K562 treated with DMSO at 1 percent for 48 hours (cell line): ENCODE results near the gene ATL2. TPM values are rescaled to one million over a fixed set of nuclear protein-coding genes. Genes with fewer than 3 reads are reported as not detected.

Experiments used
- total RNA-seq: library from RNA; unstranded; fragments of 300-600 nt; gene quantifications from 2 replicates; pipeline ENCODE4 v1.2.3, GENCODE V29; 2022; ENCODE audit warnings: low replicate concordance; ENCODE audit errors: extremely low read depth

Gene ATL2
- total RNA-seq = not detected in 2 replicates

GRCh38 chr2:38377050-38377828 lies at the start of gene ATL2:
TSS of gene ATL2 (minus strand) at chr2:38377273. CDS start at chr2:38377260, 13 bp downstream.

Other genes with a start within 250 kb of the ATL2 start
- gene HNRNPLL, start 225.7 kb upstream of the ATL2 start, total RNA-seq = not detected in 2 replicates